ENCODE measurements around the gene KDSR.

KDSR gene

GRCh38 chr18:63302220-63302619 is 64.8 kb downstream of the KDSR start:
- no peak for DNase-seq

- no peak for DNase-seq
Observed at GRCh38 chr18:63301434-63301833, 65.6 kb downstream of the KDSR start.

DNA sequence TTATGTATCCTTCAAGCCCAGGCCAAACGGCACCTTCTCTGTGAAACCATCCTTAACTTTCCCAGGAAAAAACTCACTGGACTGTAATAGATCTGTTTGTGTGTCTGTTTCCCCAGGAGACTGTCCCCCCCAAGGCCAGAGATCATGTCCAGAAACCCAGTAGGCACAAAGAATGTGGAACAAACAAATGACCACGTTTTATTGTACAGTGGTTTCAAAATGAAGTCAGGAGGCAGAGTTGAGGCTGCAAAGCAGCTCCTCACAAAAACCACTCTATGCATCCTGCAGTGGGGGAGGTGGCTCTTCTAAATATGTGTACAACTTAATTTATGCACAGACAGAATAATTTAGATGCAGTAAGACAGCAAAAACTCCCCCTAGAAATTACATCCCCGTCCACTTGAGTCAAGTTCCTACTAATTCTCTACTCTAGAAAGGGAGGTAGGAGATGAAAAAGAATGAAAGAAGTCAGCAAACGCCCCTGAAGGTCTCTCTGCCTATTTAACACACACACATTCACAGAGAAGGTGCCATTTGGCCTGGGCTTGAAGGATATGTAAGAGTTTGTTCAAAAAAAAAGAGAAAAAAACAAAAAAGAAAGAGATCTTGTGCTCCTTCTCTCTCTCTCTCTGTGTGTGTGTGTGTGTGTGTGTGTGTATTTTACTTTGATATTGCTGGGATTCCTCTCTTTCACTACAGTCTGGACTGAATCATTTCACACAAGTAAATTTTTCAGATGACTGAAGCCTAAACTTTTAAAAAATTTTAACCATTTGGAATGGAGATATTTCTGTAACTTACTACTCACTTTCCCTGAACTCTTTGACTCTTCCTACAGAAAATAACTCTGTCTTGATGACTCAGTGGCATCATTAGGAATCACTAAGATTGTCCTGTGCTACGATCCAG is 66.9 kb downstream of the KDSR start:
- DNase-seq, result no peak

- DNase-seq, result peak; percentile 46
Observed at GRCh38 chr18:63298400-63299365, 68.3 kb downstream of the KDSR start.

- no peak for DNase-seq
Observed at GRCh38 chr18:63297687-63298399, 69.2 kb downstream of the KDSR start.

DNA sequence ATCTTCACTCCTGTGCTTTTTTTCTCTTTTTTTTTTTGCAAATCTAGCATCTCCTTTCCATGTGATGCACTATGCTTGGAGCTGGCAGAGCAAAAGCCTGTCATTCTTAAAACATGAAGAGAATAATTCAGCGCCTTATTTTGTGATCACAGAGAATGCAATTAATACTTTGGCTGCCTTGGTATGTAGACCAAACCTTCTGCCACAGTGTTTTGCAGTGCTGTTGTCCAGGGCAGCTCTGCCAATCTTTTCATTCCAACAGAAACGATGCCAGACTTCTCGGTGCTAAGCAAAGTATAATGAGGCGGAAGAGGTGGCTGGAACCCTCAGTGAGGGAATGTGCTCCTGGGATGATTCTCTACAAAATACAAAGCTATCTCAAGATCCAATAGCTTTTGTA is 73.1 kb downstream of the KDSR start:
- DNase-seq, result no peak

DNA sequence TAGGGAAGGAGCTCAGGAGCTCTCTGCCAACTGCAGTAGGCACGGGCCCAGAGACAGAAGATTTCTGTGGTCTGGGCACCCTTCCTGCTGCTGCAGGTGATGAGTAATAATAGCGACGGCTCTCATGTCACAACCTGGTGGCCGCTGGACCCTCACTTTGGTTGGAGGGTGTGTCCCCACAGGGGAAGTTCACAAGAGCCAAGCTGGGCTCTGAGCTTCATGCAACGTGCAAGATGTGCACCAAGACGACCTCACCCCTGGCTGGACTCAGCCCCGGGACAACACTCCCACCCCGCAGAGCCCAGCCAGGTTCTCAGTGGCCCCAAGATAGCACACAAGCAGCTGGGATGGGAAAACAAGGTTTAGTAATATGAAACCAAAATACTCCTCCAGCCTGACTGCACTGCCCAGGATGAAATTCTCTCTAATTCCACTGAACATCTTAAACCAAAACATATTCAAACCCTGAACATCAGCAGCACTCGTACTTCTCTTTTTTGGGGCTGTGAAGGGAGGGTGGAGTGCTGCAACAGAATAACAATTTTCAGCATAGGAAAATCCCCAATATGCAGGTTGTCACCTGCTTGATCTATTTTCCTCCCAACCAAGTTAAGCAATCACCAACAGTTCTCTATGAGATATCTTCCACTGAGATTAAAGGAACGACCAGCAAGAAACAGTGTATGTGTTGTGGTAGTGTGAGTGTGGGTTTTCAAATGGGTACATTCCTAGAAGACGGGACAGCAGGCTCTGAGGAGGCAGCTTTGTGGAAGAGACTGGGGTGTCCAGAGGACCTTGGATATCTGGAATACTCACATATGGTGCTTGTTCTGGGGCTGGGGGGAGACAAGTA is 73.9 kb downstream of the KDSR start:
- DNase-seq, result peak; percentile 36

- no peak for DNase-seq
Observed at GRCh38 chr18:63291278-63291677, 75.7 kb downstream of the KDSR start.

GRCh38 chr18:63290821-63291200 is 76.2 kb downstream of the KDSR start:
- peak; percentile 52 for DNase-seq

DNA sequence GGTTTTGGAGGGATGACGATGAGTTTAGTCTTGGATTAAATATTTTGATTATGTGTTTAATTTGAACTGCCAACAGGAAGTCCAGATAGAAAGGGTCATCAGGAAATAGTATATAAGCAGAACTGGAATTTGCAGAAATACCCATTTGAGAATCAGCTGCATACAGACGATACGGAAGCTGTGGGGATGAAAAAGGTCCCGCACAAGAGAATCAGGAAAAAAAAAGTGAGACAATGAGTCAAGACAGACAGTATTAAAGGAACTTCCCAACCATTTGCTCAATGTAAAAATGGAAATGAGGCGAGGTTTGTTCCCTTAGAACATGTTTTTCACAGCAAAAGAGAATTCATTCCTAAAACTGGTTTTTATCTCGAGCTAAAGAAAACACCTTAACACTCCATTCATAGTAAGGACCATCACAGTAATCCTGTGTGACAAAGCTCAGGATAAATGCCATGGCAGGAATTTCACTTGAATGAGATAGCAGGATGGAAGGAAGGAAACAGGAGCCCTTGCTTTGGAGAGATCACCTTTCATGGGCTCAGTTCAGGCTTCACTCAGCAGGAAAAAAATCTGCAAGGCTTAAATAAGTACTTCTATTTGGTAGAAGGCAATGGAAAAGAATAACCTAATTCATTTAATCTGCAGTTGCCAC is 76.7 kb downstream of the KDSR start:
- DNase-seq, result no peak

DNA sequence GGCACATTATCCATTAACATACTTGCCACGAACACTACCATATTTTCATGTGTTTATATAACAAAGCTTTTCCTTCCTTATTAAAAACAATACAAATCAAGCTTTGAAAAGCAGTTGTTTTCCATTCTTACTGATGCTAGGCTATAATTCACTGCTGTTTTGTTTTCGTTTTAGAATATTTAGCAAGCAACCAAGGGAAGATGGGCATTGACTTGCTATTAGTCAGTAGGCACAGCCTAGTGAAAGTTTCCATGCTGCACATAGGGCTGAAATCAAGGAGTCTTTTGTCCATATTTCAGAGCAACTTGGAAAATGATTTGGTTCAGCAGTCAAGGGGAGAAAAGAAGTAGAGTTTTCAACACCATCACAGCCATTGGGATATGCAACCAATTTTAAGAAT is 78.7 kb downstream of the KDSR start:
- no peak for DNase-seq

DNA sequence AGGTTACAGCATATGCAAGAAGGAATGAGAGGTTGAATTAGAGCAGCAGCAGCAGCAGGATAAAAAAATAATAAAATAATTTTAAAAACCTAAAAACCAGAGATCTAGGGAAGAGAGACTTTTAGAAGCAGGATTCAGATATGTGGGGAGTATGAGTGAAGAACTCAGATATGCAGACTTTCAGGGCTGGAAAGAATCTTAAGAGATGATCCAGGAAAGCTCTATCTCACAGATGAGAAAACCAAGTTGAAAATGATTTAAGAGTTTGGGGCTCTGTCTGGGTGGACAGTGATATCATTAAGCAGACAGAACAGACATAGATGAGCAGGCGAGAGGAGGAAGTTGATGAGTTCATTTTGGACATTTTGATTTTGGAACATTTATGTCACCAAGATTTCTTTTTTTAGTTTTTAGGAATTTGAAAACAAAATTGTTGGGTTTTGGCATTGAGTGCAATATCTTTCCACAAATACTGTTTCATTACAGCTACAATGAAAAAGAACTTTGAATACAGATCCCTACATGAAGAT is 79.2 kb downstream of the KDSR start:
- no peak for DNase-seq

GRCh38 chr18:63286926-63287325 is 80.1 kb downstream of the KDSR start:
- no peak for DNase-seq

DNA sequence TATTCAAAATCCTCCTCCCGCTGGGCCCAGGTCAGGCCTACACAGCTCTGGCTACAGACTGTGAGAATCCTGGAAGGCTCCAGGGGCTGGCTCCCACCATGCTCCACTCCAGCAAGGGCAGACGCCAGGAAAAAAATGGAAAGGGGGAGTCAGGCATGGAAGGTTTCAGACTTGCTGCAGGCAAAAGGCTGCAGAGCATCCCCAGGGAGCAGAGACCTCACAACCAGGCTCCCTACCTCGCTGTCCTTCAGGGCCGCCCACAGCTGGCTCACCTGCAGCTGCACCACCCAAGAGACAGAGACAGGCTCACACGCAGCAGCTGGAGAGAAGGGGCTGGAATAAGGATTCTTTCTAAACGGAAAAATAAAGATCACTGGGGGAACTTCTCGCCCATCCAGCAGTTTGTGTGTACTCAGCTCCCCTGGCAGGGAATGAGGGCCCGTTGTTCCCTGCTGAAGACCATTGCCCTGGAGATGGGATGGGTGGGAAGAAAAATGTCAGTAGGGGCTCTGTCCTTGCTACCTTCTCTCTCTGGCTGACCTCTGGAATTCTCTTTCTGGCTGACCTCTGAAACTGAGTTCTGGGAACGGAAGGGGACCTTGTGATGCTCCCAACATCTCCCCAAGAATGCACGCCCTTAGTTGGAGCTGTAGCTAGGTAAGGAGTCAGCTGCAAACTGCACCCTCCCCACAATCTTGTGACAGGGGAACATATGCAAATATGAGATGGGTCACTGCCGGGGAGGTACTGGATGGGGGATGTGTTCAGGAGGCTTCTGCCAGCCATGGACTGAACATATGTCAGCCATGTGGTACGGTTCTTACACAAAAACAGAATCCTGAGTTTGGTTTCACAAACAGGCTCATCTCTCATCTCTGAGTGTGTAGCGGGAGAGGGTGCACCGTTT is 81.9 kb downstream of the KDSR start:
- no peak for DNase-seq

DNA sequence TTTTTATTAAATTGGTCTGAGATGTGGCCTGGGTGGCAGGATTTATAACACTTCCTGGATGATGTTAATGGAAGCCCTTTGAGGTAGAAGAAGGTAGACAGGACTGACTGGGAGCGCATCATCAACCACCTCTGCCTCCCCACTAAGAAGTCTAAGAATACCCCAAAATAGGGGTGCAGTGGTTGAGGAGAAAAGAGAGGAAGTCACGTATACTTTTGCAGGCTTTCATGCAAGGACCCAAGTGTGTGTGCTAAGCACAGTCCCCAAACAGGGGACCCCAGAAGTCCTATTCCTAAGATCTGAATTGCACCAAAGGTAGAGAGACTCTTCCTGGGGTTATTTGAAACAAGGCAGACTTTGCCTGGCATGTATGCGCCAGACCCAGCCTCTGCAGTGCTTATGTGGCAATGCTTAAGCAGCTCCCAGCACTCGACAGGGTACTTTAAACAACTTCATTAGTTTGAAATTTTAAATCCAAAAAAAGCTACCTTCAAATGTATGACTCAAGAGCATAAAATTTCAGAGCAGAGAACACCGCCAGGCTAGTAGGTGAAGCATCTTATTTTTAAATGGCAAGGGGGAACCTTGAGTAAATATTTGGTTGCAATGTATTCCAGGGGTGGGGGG is 82.7 kb downstream of the KDSR start:
- DNase-seq, result no peak

DNA sequence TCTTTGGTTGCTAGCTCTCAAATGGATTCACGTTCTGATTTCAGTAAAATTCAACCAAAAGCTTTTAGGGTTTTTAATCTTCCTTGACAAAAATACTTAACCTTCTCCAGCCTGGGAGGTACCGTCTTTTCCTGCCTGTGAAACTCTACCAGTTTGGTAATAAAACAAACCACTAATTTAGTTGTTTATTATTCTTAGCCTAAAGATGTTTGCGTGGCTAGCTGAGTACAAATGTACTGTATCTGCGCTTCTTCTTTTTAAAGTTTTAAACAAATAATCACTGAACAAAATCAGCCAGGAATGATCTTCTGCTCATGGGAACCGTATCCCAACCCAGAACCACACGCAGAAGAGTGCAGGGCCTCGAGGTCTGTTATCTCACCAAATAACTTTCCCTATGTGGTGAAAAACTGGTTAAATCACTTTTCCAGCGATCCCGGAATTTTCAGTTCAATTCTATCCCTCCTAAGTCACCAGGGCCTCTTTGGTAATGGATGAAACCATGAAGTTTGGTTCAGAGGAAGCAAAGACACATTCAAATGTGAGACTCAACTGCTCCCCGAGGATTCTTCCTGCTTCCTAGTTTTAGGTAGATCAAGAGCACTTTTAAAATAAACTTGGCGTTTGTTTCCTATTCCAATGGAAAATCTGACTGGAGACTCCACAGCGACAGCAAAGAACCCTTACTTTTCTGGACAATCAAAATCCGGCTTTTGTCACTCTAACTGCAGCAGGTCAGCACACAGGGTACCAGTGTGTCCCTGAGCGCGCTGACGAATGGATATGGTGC is 83.5 kb downstream of the KDSR start:
- DNase-seq, result no peak

GRCh38 chr18:63282793-63283192 is 84.2 kb downstream of the KDSR start:
- DNase-seq, result no peak

Measured in CD4-positive, alpha-beta T cell treated with Interleukin-12 subunit alpha and Interleukin-12 subunit beta, for 1 hour (primary cell).